Keratinocyte (primary cell): ENCODE data around the gene ADPRS. TPM values are rescaled to one million over a fixed set of nuclear protein-coding genes. Genes with fewer than 3 reads are reported as not detected.

ENCODE experiments used
- DNase-seq: peaks from one replicate; pipeline ENCODE4 v3.0.0-alpha.2; 2011; ENCODE audit warnings: low read depth, missing footprints, low spot score
- FAIRE-seq: peaks from 2 replicates; lab custom pipeline; 2011; peaks lifted over from hg19 to GRCh38; lab: Jason Lieb, UNC
- H2AFZ ChIP-seq: 2 replicates; pipeline ENCODE4 v1.6.0; 2012; ENCODE audit warnings: low read length, control low read depth, inconsistent platforms; ENCODE audit not compliant: control insufficient read depth
- H3K27ac ChIP-seq: 2 replicates; pipeline ENCODE4 v1.5.1; 2011; ENCODE audit warnings: low read length; ENCODE audit not compliant: control insufficient read depth, insufficient read depth
- H3K27me3 ChIP-seq: 3 replicates; pipeline ENCODE4 v1.6.0; 2011; ENCODE audit warnings: low read length; ENCODE audit not compliant: control insufficient read depth, insufficient read depth; ENCODE audit errors: extremely low read depth
- H3K36me3 ChIP-seq, 2 experiments: 2 replicates in 1 of 2; 3 replicates in 1 of 2; pipeline ENCODE4 v1.5.1; 2011; ENCODE audit warnings: low read length in 2 of 2, mild to moderate bottlenecking in 1 of 2; ENCODE audit not compliant: control insufficient read depth in 2 of 2, insufficient read depth in 2 of 2; ENCODE audit errors: extremely low read depth in 1 of 2
- H3K4me1 ChIP-seq: 3 replicates; pipeline ENCODE4 v1.5.1; 2011; ENCODE audit warnings: low read length; ENCODE audit not compliant: control insufficient read depth, insufficient read depth; ENCODE audit errors: extremely low read depth
- H3K4me2 ChIP-seq: 3 replicates; pipeline ENCODE4 v1.6.0; 2011; ENCODE audit warnings: low read depth, low read length; ENCODE audit not compliant: control insufficient read depth, insufficient read depth; ENCODE audit errors: extremely low read depth
- H3K4me3 ChIP-seq, 3 experiments: fragments of 200-600 bp in 1 of 3; sonication (generic) in 1 of 3; 2 replicates in 2 of 3; 3 replicates in 1 of 3; pipeline ENCODE4 v1.5.1; 2011 to 2016; ENCODE audit warnings: low read length in 3 of 3, mild to moderate bottlenecking in 3 of 3, control low read depth in 2 of 3, inconsistent platforms in 1 of 3, low read depth in 1 of 3, mixed read lengths in 1 of 3, mixed run types in 1 of 3, moderate library complexity in 1 of 3; ENCODE audit not compliant: control insufficient read depth in 2 of 3, insufficient read depth in 2 of 3; ENCODE audit errors: extremely low read depth in 1 of 3
- H3K79me2 ChIP-seq: 2 replicates; pipeline ENCODE4 v1.6.0; 2012; ENCODE audit warnings: low read length; ENCODE audit not compliant: control insufficient read depth, insufficient read depth
- H3K9ac ChIP-seq: 3 replicates; pipeline ENCODE4 v1.6.0; 2011; ENCODE audit warnings: low read length; ENCODE audit not compliant: control insufficient read depth, insufficient read depth; ENCODE audit errors: extremely low read depth
- H3K9me1 ChIP-seq: 3 replicates; pipeline ENCODE4 v1.6.0; 2011; ENCODE audit warnings: low read length; ENCODE audit not compliant: control insufficient read depth, insufficient read depth; ENCODE audit errors: extremely low read depth
- H3K9me3 ChIP-seq: 2 replicates; pipeline ENCODE4 v1.5.1; 2012; ENCODE audit warnings: low read depth, low read length; ENCODE audit not compliant: control insufficient read depth
- H4K20me1 ChIP-seq: 3 replicates; pipeline ENCODE4 v1.6.0; 2011; ENCODE audit warnings: low read length; ENCODE audit not compliant: control insufficient read depth, insufficient read depth; ENCODE audit errors: extremely low read depth
- EZH2 ChIP-seq: IDR thresholded peaks from one replicate; pipeline ENCODE4 v1.6.1; 2012; ENCODE audit warnings: inconsistent platforms, mild to moderate bottlenecking, low read length, moderate library complexity
- dilution Hi-C: fragments of 300-500 bp; cut with MboI; formaldehyde crosslinking; loops from one replicate; pipeline ENCODE4 v1.7.0; 2020; ENCODE audit warnings: low sequenced_read_pairs; ENCODE audit not compliant: extremely low pct_ligation_motif_present
- polyA plus RNA-seq, 5 experiments: library from polyadenylated mRNA; depleted of rRNA in 3 of 5; stranded (reverse) in 3 of 5; stranded (forward) in 1 of 5; unstranded in 1 of 5; fragments of >200 nt; gene quantifications; 1 replicate in 1 of 5; 2 replicates in 3 of 5; 3 replicates in 1 of 5; pipeline versions ENCODE4 v1.2.1 to v1.2.3, GENCODE V29; 2011 to 2012; ENCODE audit warnings: missing spikeins in 2 of 5, low read depth in 1 of 5, low replicate concordance in 1 of 5
- TF ChIP-seq, protein P1 (sequence below), 3 experiments: IDR thresholded peaks in 1 of 3; conservative IDR thresholded peaks in 1 of 3; optimal IDR thresholded peaks in 1 of 3; 2 replicates in 2 of 3; 3 replicates in 1 of 3; pipeline versions ENCODE3 to v1.5.1; 2011; ENCODE audit warnings: low read length in 3 of 3, mild to moderate bottlenecking in 3 of 3, moderate library complexity in 2 of 3, control low read depth in 1 of 3, inconsistent platforms in 1 of 3; ENCODE audit not compliant: insufficient read depth in 2 of 3; ENCODE audit errors: extremely low read depth in 1 of 3

ADPRS gene
- polyA plus RNA-seq, 1 donor (not counting 4 experiments of a cell fraction or from before 2014, with no cell fraction given) = 33.1 TPM

DNA sequence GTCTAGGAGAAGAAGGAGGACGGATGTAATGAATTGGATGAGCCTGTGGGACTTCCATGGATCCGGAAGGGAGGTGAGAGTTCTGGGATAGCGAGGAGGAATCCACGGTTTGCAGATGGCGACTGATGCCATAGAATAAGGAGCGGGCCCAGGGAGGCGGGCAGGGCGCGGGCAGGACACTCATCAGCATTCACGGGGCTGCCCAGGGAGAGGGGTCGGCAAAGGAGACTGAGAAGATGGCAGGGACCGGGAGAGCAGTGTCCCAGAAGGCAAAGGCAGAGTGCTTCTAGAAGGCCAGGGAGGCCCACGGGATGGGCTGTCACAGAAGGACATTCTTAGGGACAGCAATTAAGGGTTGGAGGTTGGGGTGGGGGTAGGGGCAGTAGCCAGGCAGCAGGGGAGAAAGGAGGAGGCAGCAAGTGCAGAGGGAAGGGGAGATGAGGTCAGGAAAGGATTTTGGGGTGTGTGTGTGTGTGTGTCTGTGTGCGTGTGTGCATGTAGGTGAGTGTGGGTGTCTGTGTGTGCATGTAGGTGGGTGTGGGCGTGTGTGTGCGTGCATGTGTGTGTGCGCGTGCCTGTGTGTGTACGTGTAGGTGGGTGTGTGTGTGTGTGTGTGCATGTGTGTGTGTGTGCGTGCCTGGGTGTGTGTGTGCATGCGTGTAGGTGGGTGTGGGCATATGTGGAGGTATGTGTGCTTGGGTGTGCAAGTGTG lies 37.5 kb downstream of the ADPRS start:
- H3K36me3 ChIP-seq = no peaks in the 10 kb centered on the region
- TF ChIP-seq EZH2 = no peak
- TF ChIP-seq, protein P1, sequence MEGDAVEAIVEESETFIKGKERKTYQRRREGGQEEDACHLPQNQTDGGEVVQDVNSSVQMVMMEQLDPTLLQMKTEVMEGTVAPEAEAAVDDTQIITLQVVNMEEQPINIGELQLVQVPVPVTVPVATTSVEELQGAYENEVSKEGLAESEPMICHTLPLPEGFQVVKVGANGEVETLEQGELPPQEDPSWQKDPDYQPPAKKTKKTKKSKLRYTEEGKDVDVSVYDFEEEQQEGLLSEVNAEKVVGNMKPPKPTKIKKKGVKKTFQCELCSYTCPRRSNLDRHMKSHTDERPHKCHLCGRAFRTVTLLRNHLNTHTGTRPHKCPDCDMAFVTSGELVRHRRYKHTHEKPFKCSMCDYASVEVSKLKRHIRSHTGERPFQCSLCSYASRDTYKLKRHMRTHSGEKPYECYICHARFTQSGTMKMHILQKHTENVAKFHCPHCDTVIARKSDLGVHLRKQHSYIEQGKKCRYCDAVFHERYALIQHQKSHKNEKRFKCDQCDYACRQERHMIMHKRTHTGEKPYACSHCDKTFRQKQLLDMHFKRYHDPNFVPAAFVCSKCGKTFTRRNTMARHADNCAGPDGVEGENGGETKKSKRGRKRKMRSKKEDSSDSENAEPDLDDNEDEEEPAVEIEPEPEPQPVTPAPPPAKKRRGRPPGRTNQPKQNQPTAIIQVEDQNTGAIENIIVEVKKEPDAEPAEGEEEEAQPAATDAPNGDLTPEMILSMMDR (optimal IDR thresholded peaks at IDR 0.05 in 1 of 3, IDR thresholded peaks at IDR 0.05 in 1 of 3, conservative IDR thresholded peaks at IDR 0.05 in 1 of 3; ENCODE audit: extremely low read depth in 1 of 3, insufficient read depth in 2 of 3, low read length in 3 of 3) = no peak
- H3K9me3 ChIP-seq = no peaks in the 10 kb centered on the region
- H3K4me2 ChIP-seq = no peak overlapping the region
- dilution Hi-C loops = no loop called here
- no peak overlapping the region for H3K4me3 ChIP-seq
- no peaks in the 10 kb centered on the region for H3K79me2 ChIP-seq
- no peak overlapping the region for H2AFZ ChIP-seq
- H3K9me1 ChIP-seq = no peaks in the 10 kb centered on the region
- no peak overlapping the region for H3K9ac ChIP-seq
- H3K27me3 ChIP-seq = peaks cover 28% of the 10 kb centered on the region
- no peaks in the 10 kb centered on the region for H4K20me1 ChIP-seq
- FAIRE-seq = no peak
- H3K4me1 ChIP-seq = peaks cover 8% of the 10 kb centered on the region
- no peak for DNase-seq
- no peak overlapping the region for H3K27ac ChIP-seq

DNA sequence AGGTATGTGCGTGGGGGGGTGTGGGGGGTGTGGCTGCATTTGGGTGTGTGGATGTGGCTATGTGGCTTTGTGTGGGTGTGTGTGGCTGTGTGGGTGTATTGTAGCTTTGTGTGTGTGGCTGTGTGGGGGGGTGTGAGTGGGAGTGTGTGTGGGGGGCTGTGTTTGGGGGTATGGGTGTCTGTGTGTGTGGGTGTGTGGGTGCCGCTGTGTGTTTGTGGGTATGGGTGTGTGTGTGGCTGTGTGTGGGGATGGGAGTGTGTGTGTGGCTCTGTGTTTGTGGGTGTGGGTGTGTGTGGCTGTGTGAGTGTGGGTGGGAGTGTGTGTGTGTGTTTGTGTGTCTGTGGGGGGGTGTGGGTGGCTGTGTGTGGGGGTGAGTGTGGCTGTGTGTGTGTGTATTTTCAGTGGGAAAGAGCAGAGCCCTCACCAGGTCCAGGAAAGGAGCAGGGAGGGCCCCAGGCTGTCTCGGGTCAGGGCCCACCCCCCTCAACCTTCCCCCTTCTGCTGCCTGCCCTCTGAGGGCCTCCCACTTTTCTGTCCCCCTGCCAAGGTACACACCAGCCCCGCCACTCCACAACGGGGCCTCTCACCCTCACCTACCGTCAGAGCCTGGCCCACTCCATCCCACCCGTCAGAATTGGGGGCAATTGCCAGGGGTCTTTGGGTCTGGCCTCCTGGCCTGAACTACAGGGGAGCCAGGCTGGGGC lies 38.3 kb downstream of the ADPRS start:
- no peak for TF ChIP-seq EZH2
- TF ChIP-seq, protein P1 (optimal IDR thresholded peaks at IDR 0.05 in 1 of 3, IDR thresholded peaks at IDR 0.05 in 1 of 3, conservative IDR thresholded peaks at IDR 0.05 in 1 of 3; ENCODE audit: extremely low read depth in 1 of 3, insufficient read depth in 2 of 3, low read length in 3 of 3) = no peak
- H3K4me2 ChIP-seq = no peak overlapping the region
- H3K9ac ChIP-seq = no peak overlapping the region
- H3K9me3 ChIP-seq = no peaks in the 10 kb centered on the region
- H3K4me3 ChIP-seq = no peak overlapping the region
- dilution Hi-C loops = no loop called here
- no peaks in the 10 kb centered on the region for H3K36me3 ChIP-seq
- no peaks in the 10 kb centered on the region for H4K20me1 ChIP-seq
- H3K4me1 ChIP-seq = peaks cover 8% of the 10 kb centered on the region
- no peak overlapping the region for H3K27ac ChIP-seq
- DNase-seq (no peak), FAIRE-seq (no peak)
- H2AFZ ChIP-seq = no peak overlapping the region
- H3K79me2 ChIP-seq = no peaks in the 10 kb centered on the region
- peaks cover 28% of the 10 kb centered on the region for H3K27me3 ChIP-seq
- H3K9me1 ChIP-seq = no peaks in the 10 kb centered on the region
